GM12892 (cell line): ENCODE results near the gene ME3.
"Not testable (repeated sequence)": the region's sequence is repeated elsewhere in the genome, so short reads cannot be mapped to it uniquely, and the experiment has no call there.

Experiments
- POLR2A ChIP-seq: IDR thresholded peaks from 2 replicates; pipeline ENCODE4 v1.6.1; 2011; ENCODE audit warnings: low read depth, low read length, control low read depth
- TAF1 ChIP-seq: IDR thresholded peaks from 2 replicates; pipeline ENCODE4 v1.6.1; 2011; ENCODE audit warnings: low read depth, mild to moderate bottlenecking, control low read depth, low read length, borderline replicate concordance

GRCh38 chr11:86433361-86434095, 238.9 kb downstream of the ME3 start:
- TF ChIP-seq POLR2A, TAF1: not testable (repeated sequence)
